Activated T-helper 2 cell treated with anti-CD3 and anti-CD28 coated beads, Interferon-gamma antibody, Interleukin-2, Interleukin-4, amounts not matched to agents 10 μg/mL and 5 μg/mL and 100 μg/mL, durations not matched to agents 14 hours and 24 hours and 36 hours (primary cell): ENCODE results near the gene STARD3. TPM values are rescaled to one million over a fixed set of nuclear protein-coding genes. Genes with fewer than 3 reads are reported as not detected.

Source experiments
- DNase-seq: peaks from one replicate; pipeline ENCODE4 v3.0.0; 2021; ENCODE audit warnings: low spot score
- H3K27ac Mint-ChIP-seq: one replicate; pipeline ENCODE4 v1.8.0; 2021; ENCODE audit warnings: mixed read lengths
- H3K27me3 Mint-ChIP-seq: one replicate; pipeline ENCODE4 v1.8.0; 2021; ENCODE audit warnings: low read depth, mixed read lengths
- H3K36me3 Mint-ChIP-seq: one replicate; pipeline ENCODE4 v1.8.0; 2021; ENCODE audit warnings: low read depth, mixed read lengths
- H3K4me1 Mint-ChIP-seq: one replicate; pipeline ENCODE4 v1.8.0; 2021; ENCODE audit warnings: low read depth, mixed read lengths
- H3K4me3 Mint-ChIP-seq: one replicate; pipeline ENCODE4 v1.8.0; 2021; ENCODE audit warnings: low read depth, mild to moderate bottlenecking, moderate library complexity, mixed read lengths
- H3K9me3 Mint-ChIP-seq: one replicate; pipeline ENCODE4 v1.8.0; 2021; ENCODE audit warnings: mixed read lengths
- intact Hi-C: fragments of 100-400 bp; cut with micrococcal nuclease; formaldehyde crosslinking; loops from one replicate; pipeline ENCODE4 v1.15.1; 2023
- total RNA-seq: library from RNA; stranded (reverse); gene quantifications from 2 replicates; pipeline ENCODE4 v1.2.3, GENCODE V29; 2022

STARD3 gene
- total RNA-seq, 1 donor from 2014 or later, result 54.4 TPM

DNA sequence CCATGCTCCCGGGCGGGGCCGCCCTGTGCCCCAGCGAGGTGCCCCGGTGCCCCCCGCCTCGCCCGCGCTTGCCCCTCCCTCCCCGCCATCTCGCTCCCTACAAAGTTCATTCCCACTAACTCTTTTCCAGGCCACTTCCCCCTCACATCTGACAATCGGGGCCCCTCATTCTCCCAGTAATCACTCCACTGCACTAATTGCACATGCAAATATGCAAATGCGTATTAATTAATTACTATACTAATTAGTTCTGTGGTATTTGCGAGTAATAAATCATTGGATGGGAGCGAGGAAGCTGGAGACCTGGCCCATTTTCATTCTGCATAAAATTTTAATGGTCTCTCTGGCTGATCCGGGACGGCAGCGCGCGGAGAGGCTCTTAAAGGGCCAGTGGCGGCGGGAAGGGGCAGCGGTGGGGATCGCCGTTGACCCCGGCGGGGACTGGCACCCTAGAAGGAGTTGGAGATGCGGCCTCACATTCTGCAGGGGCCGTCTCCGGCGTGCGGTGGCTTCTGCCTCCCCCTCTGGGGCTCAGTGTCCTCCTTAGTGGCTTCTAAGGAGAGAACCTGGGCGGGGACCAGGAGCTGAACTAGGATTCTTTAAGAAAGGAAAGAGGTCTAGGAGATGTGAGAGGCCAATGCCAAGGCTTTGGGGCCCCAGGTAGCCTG lies 18.6 kb upstream of the STARD3 start:
- Mint-ChIP-seq H3K4me1 (peaks cover 13% of the 10 kb centered on the region), H3K9me3 (no peaks in the 10 kb centered on the region), H3K27ac (no peak overlapping the region), H3K4me3 (peak overlapping the region; percentile 65), H3K36me3 (no peaks in the 10 kb centered on the region), H3K27me3 (peaks cover 36% of the 10 kb centered on the region)
- no peak for DNase-seq
- intact Hi-C loops, result no loop called here

DNA sequence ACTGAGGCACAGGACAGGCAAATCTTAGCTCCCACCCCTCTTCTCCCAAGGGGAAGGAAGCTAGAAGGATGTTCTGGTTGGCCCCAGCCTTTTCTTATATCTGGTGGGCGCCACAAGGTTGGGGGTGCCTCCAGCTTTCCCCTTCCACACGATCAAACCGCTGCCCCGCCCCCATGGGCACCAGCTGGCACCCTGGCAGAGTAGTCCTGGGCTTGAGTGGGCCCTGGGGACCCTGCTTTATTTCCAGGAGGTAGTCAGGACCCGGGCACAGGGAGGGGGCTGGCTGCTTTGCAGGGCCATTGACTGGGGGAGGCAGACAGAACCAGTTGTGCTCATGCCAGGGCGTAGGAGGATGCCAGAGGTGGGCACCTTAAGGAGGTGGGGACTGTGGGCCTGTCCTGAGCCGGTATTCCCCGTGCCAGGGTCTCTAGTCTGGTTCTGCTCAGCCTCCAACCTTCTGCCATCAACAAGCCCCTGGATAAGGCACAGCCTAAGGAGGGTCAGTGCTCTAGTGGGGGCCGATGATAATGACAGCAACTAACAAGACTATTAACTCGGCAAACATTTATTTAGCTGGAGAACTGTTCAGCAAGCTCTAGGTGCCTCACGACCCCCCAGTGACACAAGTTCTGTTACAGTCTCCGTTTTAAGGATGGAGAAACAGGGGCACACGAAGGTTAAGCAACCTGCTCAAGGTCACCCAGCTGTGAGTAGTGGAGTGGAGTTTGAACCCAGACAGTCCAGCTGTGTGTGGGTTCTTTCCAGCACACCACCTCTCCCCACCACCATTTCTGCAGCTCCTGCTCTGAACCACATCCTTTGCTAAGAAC lies 17.8 kb upstream of the STARD3 start:
- H3K36me3 Mint-ChIP-seq, result no peaks in the 10 kb centered on the region
- DNase-seq, result no peak
- intact Hi-C loops, result no loop called here
- peaks cover 36% of the 10 kb centered on the region for H3K27me3 Mint-ChIP-seq
- peak overlapping the region; percentile 17 for H3K4me3 Mint-ChIP-seq
- H3K27ac Mint-ChIP-seq, result no peak overlapping the region
- H3K4me1 Mint-ChIP-seq, result peaks cover 14% of the 10 kb centered on the region
- no peaks in the 10 kb centered on the region for H3K9me3 Mint-ChIP-seq

GRCh38 chr17:39619786-39620101 lies 17.2 kb upstream of the STARD3 start:
- peaks cover 14% of the 10 kb centered on the region for H3K4me1 Mint-ChIP-seq
- no peak overlapping the region for H3K27ac Mint-ChIP-seq
- DNase-seq, result no peak
- intact Hi-C loops, result loop anchor here (5.0 to 10.0 kb wide), 2 partner anchors 248 to 335 kb away; partner anchors contain the start of gene ZPBP2
- no peak overlapping the region for H3K4me3 Mint-ChIP-seq
- peaks cover 38% of the 10 kb centered on the region for H3K27me3 Mint-ChIP-seq
- H3K9me3 Mint-ChIP-seq, result no peaks in the 10 kb centered on the region
- H3K36me3 Mint-ChIP-seq, result no peaks in the 10 kb centered on the region

DNA sequence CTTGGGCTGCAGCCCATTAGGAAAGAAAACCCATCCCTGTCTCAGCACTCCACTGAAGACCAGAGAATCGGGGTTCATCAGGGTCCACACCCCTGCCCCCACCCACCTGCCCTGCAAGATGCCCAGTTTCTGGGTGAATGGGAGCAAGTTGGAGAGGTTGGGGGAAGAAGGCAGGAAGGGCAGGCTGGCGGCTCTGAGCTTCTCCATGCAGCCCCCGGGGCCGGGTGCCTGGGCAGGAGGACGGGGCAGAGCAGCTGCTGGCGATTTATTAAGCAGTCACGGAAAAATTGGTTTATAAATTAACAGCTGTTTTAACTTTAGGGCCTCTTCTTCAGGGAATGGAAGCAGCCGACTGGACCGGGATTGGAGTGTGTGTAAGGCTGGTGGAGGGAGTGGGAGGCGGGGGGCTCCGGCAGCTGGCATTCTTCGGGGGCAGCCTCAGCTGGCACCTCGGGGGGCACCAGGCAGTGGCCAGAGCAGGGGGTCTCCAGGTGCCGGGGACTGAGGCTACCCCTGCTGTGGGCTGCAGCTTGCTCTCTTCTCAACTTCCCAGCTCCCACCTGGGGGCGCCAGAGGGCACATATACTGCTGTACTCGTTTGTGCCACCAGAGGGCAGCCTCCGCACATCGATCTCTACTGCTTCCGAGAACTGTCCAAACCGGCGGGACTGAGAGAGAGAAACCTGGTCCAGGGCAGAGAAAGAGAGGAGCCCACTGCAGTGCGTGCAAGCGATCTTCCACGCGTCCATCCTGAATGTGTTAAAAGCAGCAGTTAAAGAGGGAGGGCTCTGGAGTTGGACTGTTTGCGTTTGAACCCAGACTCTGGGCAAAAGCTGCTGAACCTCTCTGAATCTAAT lies 15.2 kb upstream of the STARD3 start:
- peak; percentile 85 for DNase-seq
- intact Hi-C loops, result loop anchor here (1.0 to 10.0 kb wide), 6 partner anchors 47 to 359 kb away; partner anchors contain the start of genes PNMT, PSMD3 and ZPBP2
- Mint-ChIP-seq H3K36me3 (no peaks in the 10 kb centered on the region), H3K9me3 (no peaks in the 10 kb centered on the region), H3K4me1 (peaks cover 18% of the 10 kb centered on the region), H3K27ac (peak overlapping the region; percentile 48), H3K27me3 (peaks cover 42% of the 10 kb centered on the region), H3K4me3 (peak overlapping the region; percentile 54)

- Mint-ChIP-seq H3K4me1 (peaks cover 18% of the 10 kb centered on the region), H3K9me3 (no peaks in the 10 kb centered on the region), H3K27ac (peak overlapping the region; percentile 48), H3K27me3 (peaks cover 41% of the 10 kb centered on the region), H3K4me3 (peak overlapping the region; percentile 54), H3K36me3 (no peaks in the 10 kb centered on the region)
- no peak for DNase-seq
- intact Hi-C loops, result loop anchor here (1.0 to 10.0 kb wide), 7 partner anchors 12 to 358 kb away; partner anchors contain the start of genes PNMT, PSMD3 and ZPBP2
Measured at GRCh38 chr17:39622380-39623006, 14.5 kb upstream of the STARD3 start.

GRCh38 chr17:39623356-39623950 lies 13.5 kb upstream of the STARD3 start:
- intact Hi-C loops, result loop anchor here (1.0 to 10.0 kb wide), 5 partner anchors 11 to 331 kb away; partner anchors contain the start of genes PNMT and ZPBP2
- H3K9me3 Mint-ChIP-seq, result no peaks in the 10 kb centered on the region
- peaks cover 18% of the 10 kb centered on the region for H3K4me1 Mint-ChIP-seq
- H3K27me3 Mint-ChIP-seq, result peaks cover 45% of the 10 kb centered on the region
- no peak overlapping the region for H3K27ac Mint-ChIP-seq
- no peak overlapping the region for H3K4me3 Mint-ChIP-seq
- H3K36me3 Mint-ChIP-seq, result no peaks in the 10 kb centered on the region
- peak; percentile 79 for DNase-seq

GRCh38 chr17:39624313-39624712 lies 12.6 kb upstream of the STARD3 start:
- Mint-ChIP-seq H3K4me3 (no peak overlapping the region), H3K27me3 (peaks cover 45% of the 10 kb centered on the region), H3K4me1 (peaks cover 18% of the 10 kb centered on the region), H3K27ac (no peak overlapping the region), H3K36me3 (no peaks in the 10 kb centered on the region), H3K9me3 (no peaks in the 10 kb centered on the region)
- intact Hi-C loops, result loop anchor here (5.0 to 10.0 kb wide), 2 partner anchors 243 to 330 kb away; partner anchors contain the start of gene ZPBP2
- DNase-seq, result no peak

- H3K4me3 Mint-ChIP-seq, result no peak overlapping the region
- H3K36me3 Mint-ChIP-seq, result no peaks in the 10 kb centered on the region
- intact Hi-C loops, result loop anchor here (10.0 kb wide), 1 partner anchor 330 kb away; no protein-coding TSS in a partner anchor
- no peak for DNase-seq
- H3K4me1 Mint-ChIP-seq, result peaks cover 18% of the 10 kb centered on the region
- peaks cover 38% of the 10 kb centered on the region for H3K27me3 Mint-ChIP-seq
- H3K27ac Mint-ChIP-seq, result no peak overlapping the region
- H3K9me3 Mint-ChIP-seq, result no peaks in the 10 kb centered on the region
Measured at GRCh38 chr17:39625198-39625785, 11.7 kb upstream of the STARD3 start.

DNA sequence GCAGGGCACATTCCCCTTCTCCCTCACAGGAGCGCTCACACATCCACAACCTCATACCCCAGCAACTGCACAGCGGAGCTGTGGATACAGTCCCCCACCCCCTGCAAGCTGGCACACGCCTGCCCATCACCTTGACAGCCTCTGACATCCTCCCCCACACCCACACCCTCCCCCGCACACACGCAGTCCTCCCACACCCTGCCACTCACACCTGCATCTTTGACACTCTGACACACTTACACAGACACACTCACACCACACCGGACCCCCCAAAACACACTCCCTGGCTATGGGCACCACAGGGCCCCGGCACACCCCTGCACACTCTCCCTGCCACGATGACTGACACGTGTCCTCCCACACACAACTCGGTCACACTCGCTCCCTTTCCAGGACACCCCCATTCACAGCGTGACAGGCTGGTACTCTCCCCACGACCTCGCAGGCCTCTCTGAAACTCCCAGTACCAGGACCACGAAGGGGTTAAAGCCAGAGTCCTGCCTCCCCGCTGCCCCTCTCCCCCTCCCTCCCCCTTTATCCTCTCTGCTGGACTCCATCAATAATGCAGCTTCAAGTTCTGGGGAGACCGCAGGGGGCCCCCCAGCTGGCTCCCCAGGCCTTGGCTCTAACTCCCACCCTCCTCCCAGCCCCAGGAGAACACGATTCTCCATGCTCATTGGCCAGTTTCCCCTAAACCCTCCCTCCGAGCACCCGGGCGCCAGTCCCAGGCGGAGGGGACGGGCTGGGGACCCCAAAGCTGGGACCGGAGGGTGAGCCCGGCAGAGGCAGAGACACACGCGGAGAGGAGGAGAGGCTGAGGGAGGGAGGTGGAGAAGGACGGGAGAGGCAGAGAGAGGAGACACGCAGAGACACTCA lies 10.5 kb upstream of the STARD3 start, which contains the start of gene PPP1R1B:
Gene PPP1R1B, plus strand, starts transcription at position 782 of the 876 bp plus-strand sequence. CDS start 441 bp downstream, outside the sequence.
- Mint-ChIP-seq H3K36me3 (no peaks in the 10 kb centered on the region), H3K27ac (no peak within 1 kb of the TSS), H3K4me3 (no peak within 1 kb of the TSS), H3K9me3 (no peaks in the 10 kb centered on the region), H3K4me1 (peaks cover 20% of the 10 kb centered on the region), H3K27me3 (peaks cover 42% of the 10 kb centered on the region)
- intact Hi-C loops, result loop anchor here (10.0 kb wide), 1 partner anchor 328 kb away; no protein-coding TSS in a partner anchor
- DNase-seq, result no peak

DNA sequence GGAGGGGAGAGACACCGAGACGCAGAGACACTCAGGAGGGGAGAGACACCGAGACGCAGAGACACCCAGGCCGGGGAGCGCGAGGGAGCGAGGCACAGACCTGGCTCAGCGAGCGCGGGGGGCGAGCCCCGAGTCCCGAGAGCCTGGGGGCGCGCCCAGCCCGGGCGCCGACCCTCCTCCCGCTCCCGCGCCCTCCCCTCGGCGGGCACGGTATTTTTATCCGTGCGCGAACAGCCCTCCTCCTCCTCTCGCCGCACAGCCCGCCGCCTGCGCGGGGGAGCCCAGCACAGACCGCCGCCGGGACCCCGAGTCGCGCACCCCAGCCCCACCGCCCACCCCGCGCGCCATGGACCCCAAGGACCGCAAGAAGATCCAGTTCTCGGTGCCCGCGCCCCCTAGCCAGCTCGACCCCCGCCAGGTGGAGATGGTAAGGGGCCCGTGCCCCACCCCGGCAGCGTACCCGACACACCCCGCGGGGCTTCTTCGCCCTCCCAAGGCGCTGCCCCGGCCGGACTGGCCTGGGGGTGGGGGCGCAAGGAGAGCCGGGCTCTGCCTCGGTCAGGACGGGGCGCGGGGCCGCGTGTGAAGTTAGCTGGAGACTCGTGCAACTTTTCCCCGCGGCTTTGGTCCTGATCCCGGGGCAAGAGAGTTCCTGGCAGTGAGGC lies 9.8 kb upstream of the STARD3 start:
- intact Hi-C loops, result loop anchor here (10.0 kb wide), 1 partner anchor 328 kb away; no protein-coding TSS in a partner anchor
- Mint-ChIP-seq H3K4me1 (peaks cover 21% of the 10 kb centered on the region), H3K9me3 (no peaks in the 10 kb centered on the region), H3K4me3 (no peak overlapping the region), H3K36me3 (no peaks in the 10 kb centered on the region), H3K27me3 (peaks cover 47% of the 10 kb centered on the region), H3K27ac (no peak overlapping the region)
- DNase-seq, result no peak
